ENCODE results near the gene FGD6. TPM values are rescaled to one million over a fixed set of nuclear protein-coding genes. Genes with fewer than 3 reads are reported as not detected.

Gene FGD6
- total and polyA plus RNA-seq, 8 donors = 1.4 to 24.3 (median 9.2) TPM

DNA sequence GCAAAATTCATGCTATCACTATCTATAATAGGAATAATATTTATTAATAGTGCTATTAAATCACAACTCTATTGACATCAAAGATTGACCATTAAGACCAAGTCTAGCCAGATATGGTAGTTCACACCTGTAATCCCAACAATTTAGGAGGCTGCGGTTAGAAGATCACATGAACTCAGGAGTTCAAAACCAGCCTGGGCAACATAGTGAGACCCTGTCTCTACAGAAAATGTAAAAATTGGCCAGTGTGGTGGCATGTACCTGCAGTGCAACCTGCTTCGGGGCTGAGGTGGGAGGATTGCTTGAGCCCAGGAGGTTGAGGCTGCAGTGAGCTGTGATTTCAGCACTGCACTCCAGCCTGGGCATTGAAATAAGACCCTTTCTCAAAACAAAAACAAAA lies 11.3 kb upstream of the FGD6 start:
- DNase-seq (no peak), FAIRE-seq (no peak), ATAC-seq (no peak)
- Histone ChIP-seq H3K4me3 (no peak overlapping the region), H3K4me1 (no peaks in the 10 kb centered on the region), H3K36me3 (no peaks in the 10 kb centered on the region), H3K9me3 (no peaks in the 10 kb centered on the region), H3K27me3 (no peaks in the 10 kb centered on the region), H3K27ac (no peak overlapping the region)
- 93 to 100% methylated on average over 2 of the region's 2 CpGs for WGBS, 2 donors
- TF ChIP-seq, protein P1, sequence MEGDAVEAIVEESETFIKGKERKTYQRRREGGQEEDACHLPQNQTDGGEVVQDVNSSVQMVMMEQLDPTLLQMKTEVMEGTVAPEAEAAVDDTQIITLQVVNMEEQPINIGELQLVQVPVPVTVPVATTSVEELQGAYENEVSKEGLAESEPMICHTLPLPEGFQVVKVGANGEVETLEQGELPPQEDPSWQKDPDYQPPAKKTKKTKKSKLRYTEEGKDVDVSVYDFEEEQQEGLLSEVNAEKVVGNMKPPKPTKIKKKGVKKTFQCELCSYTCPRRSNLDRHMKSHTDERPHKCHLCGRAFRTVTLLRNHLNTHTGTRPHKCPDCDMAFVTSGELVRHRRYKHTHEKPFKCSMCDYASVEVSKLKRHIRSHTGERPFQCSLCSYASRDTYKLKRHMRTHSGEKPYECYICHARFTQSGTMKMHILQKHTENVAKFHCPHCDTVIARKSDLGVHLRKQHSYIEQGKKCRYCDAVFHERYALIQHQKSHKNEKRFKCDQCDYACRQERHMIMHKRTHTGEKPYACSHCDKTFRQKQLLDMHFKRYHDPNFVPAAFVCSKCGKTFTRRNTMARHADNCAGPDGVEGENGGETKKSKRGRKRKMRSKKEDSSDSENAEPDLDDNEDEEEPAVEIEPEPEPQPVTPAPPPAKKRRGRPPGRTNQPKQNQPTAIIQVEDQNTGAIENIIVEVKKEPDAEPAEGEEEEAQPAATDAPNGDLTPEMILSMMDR (IDR thresholded peaks at IDR 0.05) = no peak
- intact Hi-C loops (cut with DNase I) = loop anchor here in 1 of 3 donors (10.0 kb wide), 1 partner anchor 114 kb away; no protein-coding TSS in a partner anchor

DNA sequence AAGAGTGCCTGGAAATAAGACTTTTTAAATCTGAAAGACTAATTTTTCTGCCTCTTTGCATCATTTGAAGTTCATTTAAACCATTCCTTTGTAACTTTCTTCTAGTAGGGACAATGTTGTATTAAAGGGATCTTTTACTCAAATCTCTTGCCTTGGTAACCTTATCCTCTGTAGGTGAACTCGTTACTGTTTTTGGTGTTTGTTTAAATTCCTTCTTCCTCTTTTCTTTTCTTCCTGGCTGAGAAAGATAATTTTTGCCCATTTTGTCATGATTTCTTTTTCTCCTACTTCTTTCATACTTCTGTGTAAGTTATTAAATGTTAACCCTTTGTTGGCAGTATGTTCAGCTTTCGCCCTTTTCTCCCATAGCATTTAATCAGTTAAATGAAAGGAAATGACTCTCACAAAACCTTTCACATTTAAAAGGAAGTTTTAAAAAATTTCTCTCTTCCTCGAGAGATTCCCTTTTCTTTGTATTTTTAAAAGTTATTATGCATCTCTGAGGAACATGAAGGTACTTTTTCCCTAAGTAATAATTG lies 10.6 kb upstream of the FGD6 start:
- DNase-seq (no peak), ATAC-seq (no peak), FAIRE-seq (no peak)
- intact Hi-C loops (cut with DNase I) = loop anchor here in 1 of 3 donors (10.0 kb wide), 1 partner anchor 113 kb away; no protein-coding TSS in a partner anchor
- H3K27ac ChIP-seq = no peak overlapping the region
- TF ChIP-seq, protein P1 (IDR thresholded peaks at IDR 0.05) = no peak
- H3K36me3 ChIP-seq = no peaks in the 10 kb centered on the region
- WGBS, 2 donors = 71 to 75% methylated on average over 3 of the region's 3 CpGs
- no peaks in the 10 kb centered on the region for H3K27me3 ChIP-seq
- H3K4me1 ChIP-seq = peaks cover 0 to under 1% (median 0%) of the 10 kb centered on the region in 3 donors
- H3K9me3 ChIP-seq = no peaks in the 10 kb centered on the region
- H3K4me3 ChIP-seq = no peak overlapping the region

DNA sequence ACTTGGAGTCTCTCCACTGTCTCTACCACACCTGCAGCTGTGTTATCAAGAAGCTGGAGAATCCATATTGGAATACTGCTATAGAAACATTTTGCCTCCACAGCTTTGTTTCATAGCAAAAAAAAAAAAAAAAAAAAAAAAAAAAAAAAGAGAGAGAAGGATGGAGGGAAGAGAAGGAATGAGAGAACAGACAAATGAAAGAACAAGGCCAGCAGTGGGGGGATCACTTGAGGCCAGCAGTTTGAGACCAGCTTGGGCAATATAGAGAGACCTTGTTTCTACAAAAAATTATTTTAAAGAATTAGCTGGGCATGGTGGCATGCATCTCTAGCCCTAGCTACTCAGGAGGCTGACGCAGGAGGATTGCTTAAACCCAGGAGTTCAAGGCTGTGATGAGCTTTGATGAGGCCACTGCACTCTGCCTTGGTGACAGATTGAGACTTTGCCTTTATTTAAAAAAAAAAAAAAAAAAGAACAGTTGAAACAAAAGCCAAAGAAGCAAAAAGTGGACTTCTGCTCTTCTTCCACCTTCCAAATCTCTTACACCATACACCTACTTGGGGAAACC lies 8.5 kb upstream of the FGD6 start:
- Histone ChIP-seq H3K36me3 (no peaks in the 10 kb centered on the region), H3K4me3 (no peak overlapping the region), H3K27me3 (no peaks in the 10 kb centered on the region), H3K9me3 (no peaks in the 10 kb centered on the region), H3K4me1 (peaks cover 0 to 4% (median 0%) of the 10 kb centered on the region in 3 donors), H3K27ac (no peak overlapping the region)
- TF ChIP-seq, protein P1 (IDR thresholded peaks at IDR 0.05) = no peak
- 97 to 100% methylated on average over 1 of the region's 1 CpG for WGBS, 2 donors
- intact Hi-C loops (cut with DNase I) = loop anchor here in 1 of 3 donors (10.0 kb wide), 1 partner anchor 111 kb away; no protein-coding TSS in a partner anchor
- no peak for FAIRE-seq
- DNase-seq = no peak
- no peak for ATAC-seq

DNA sequence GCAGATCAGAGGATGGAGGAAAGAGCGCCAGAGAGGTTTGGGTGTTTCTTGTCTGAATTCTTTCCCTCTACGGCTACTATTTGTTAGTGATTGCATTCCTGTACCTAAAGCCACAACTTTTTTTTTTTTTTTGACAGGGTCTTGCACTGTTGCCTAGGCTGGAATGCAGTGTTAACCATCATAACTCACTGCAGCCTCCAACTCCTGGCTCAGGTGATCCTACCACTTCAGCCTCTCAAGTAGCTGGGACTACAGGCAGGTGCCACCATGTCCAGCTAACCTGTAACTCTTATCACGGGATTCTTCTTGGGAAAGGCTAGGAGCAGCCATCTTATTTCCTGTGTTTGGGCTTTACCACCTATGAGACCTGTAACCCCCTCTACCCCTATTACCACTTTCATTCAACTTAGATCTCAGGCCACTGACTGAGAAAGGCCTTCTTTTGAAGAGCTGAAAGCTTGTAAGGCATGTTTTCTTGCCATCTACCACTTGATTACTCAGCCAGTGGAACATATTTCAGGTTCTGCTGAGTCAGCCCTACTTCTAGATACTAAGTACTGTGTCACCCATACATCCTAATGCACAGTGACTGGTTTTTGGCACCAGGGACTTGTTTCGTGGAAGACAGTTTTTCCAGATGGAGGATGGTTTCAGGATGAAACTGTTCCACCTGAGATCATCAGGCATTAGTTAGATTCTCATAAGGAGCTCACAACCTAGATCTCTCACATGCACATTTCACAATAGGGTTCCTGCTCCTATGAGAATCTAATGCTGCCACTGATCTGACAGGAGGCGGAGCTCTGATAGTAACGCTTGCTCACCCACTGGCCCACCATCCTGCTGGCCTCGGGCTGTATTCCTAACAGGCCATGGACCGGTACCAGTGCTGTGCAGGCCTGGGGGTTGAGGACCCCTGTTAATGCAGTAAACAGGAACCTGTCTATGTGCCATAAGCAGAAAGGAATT lies 7.2 kb upstream of the FGD6 start:
- WGBS, 2 donors = 92 to 94% methylated on average over 8 of the region's 8 CpGs
- H3K27ac ChIP-seq = no peak overlapping the region
- H3K36me3 ChIP-seq = no peaks in the 10 kb centered on the region
- TF ChIP-seq, protein P1 (IDR thresholded peaks at IDR 0.05) = no peak
- no peaks in the 10 kb centered on the region for H3K9me3 ChIP-seq
- FAIRE-seq = no peak
- intact Hi-C loops (cut with DNase I) = loop anchor here in 1 of 3 donors (10.0 kb wide), 1 partner anchor 110 kb away; no protein-coding TSS in a partner anchor
- peak in 2 of 4 donors; percentile 20 to 27 for ATAC-seq
- peaks cover 0 to 6% (median 4%) of the 10 kb centered on the region in 3 donors for H3K4me1 ChIP-seq
- H3K27me3 ChIP-seq = no peaks in the 10 kb centered on the region
- no peak overlapping the region for H3K4me3 ChIP-seq
- no peak for DNase-seq

Measured in pancreas (tissue), 10 donors.